ENCODE results near the gene RCAN2.

Gene RCAN2

DNA sequence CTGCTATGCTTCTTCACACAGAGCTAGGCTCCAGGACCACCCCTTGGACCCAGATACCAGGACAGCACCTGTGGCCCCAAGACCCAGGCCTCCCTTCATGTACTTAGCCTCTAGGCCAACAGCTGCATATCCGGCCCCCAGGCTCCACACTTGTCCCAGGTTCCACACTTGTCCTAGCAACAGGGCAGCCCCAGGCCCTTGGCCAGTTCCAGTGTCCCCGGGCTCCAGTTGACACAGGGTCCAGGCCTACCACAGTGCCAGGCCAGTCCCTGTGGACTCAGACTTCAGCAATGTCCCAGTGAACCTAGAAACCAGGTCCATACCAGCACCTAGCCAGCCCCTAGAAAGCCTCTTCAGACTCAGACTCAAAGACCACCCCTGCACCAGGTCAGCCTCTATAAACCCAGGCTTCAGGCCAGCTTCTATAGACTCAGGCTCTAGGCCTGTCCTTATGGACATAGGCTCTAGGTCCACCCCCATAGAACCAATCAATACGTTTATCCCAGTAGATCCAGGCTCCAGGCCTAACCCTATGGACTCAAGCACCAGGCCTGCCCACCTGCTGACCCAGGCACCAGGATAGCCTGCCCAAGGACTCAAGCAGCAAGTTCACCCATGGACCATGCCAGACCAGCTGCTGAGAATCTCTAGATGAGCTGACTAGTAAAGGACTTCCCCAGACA is 46.3 kb downstream of the RCAN2 start:
- peaks cover 0 to 3% of the 10 kb centered on the region in 2 donors for H3K27me3 ChIP-seq (ENCODE audit: control insufficient read depth in 1 of 2, insufficient read depth in 2 of 2, low read length in 2 of 2)
- no peak overlapping the region for H3K9ac ChIP-seq (ENCODE audit: low read depth in 1 of 2, low read length in 2 of 2)
- H3K36me3 ChIP-seq (ENCODE audit: control insufficient read depth in 1 of 2, insufficient read depth in 2 of 2, low read length in 2 of 2) = no peaks in the 10 kb centered on the region
- H3K27ac ChIP-seq (ENCODE audit: low read depth, low read length) = no peak overlapping the region
- H3K9me3 ChIP-seq (ENCODE audit: control insufficient read depth in 1 of 2, low read length in 2 of 2) = peaks cover 0 to 7% of the 10 kb centered on the region in 2 donors
- no peak overlapping the region for H3K4me3 ChIP-seq (ENCODE audit: low read depth in 1 of 2, low read length in 2 of 2)
- H3K4me1 ChIP-seq (ENCODE audit: control insufficient read depth in 1 of 2, insufficient read depth in 2 of 2, low read length in 2 of 2) = peaks cover 0 to 6% of the 10 kb centered on the region in 2 donors

DNA sequence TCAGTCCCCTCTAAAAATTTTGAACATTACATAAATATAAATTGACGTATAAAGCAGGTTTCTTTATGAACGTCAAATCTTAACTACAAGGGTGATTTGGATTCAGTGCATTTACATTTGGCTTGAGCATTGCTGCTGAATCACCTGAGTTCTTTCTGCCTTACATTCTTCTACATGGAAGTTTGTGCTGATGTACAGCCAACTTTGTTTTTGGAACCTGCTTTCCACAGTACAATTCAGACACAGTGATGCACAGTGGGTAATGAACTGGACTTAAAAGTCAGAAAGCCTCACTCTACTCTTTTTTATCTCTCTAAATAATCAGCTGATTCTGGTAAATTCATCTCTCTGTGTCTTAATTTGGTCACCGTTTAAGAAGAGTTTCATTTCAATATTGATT is 47.6 kb downstream of the RCAN2 start:
- Histone ChIP-seq H3K4me3 (ENCODE audit: low read depth in 1 of 2, low read length in 2 of 2) (no peak overlapping the region), H3K27ac (ENCODE audit: low read depth, low read length) (no peak overlapping the region), H3K36me3 (ENCODE audit: control insufficient read depth in 1 of 2, insufficient read depth in 2 of 2, low read length in 2 of 2) (no peaks in the 10 kb centered on the region), H3K9ac (ENCODE audit: low read depth in 1 of 2, low read length in 2 of 2) (no peak overlapping the region), H3K9me3 (ENCODE audit: control insufficient read depth in 1 of 2, low read length in 2 of 2) (peaks cover 0 to 7% of the 10 kb centered on the region in 2 donors), H3K27me3 (ENCODE audit: control insufficient read depth in 1 of 2, insufficient read depth in 2 of 2, low read length in 2 of 2) (peaks cover 0 to 3% of the 10 kb centered on the region in 2 donors), H3K4me1 (ENCODE audit: control insufficient read depth in 1 of 2, insufficient read depth in 2 of 2, low read length in 2 of 2) (peaks cover 0 to 6% of the 10 kb centered on the region in 2 donors)

DNA sequence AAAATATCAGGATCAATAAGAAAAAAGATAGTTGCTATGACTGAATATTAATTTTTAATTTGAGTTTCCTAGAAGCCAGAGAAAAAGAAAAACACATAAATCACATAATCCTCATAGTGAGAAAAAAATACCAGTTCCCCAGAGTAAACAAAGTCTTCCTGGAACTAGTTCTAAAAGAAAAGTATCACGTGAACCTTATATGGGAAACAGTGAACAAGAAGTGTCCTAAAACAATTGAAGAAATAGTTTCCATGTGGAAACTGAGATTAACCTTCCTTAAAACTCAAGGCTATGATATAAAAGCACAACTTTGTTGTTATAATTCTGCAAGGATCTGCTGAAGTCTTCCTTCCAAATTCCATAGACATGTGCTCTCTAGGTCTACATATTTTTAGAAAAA is 50.6 kb downstream of the RCAN2 start:
- Histone ChIP-seq H3K36me3 (ENCODE audit: control insufficient read depth in 1 of 2, insufficient read depth in 2 of 2, low read length in 2 of 2) (no peaks in the 10 kb centered on the region), H3K27me3 (ENCODE audit: control insufficient read depth in 1 of 2, insufficient read depth in 2 of 2, low read length in 2 of 2) (peaks cover under 1 to 6% of the 10 kb centered on the region in 2 donors), H3K27ac (ENCODE audit: low read depth, low read length) (no peak overlapping the region), H3K9me3 (ENCODE audit: control insufficient read depth in 1 of 2, low read length in 2 of 2) (peaks cover 0 to 2% of the 10 kb centered on the region in 2 donors), H3K4me3 (ENCODE audit: low read depth in 1 of 2, low read length in 2 of 2) (no peak overlapping the region), H3K9ac (ENCODE audit: low read depth in 1 of 2, low read length in 2 of 2) (no peak overlapping the region), H3K4me1 (ENCODE audit: control insufficient read depth in 1 of 2, insufficient read depth in 2 of 2, low read length in 2 of 2) (peaks cover 0 to 6% of the 10 kb centered on the region in 2 donors)

DNA sequence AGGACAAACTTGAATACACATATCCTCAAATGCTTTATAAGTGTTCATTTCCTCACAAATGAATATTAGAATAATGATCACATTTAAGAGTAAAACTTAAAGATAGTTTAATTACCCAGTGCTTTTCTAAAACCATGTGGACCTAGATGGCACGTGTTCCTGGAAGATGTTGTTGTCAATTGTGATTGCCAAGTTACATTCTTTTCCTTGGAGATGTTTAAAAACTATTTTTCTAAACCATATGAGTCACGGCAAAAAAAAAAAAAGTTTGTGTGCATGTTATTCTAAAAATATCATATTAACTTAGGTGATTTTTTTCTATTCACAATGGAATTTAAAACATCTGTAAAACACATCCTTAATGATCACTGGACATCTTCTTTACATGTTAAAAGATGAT is 51.1 kb downstream of the RCAN2 start:
- peaks cover 0 to 6% of the 10 kb centered on the region in 2 donors for H3K4me1 ChIP-seq (ENCODE audit: control insufficient read depth in 1 of 2, insufficient read depth in 2 of 2, low read length in 2 of 2)
- no peak overlapping the region for H3K4me3 ChIP-seq (ENCODE audit: low read depth in 1 of 2, low read length in 2 of 2)
- no peak overlapping the region for H3K27ac ChIP-seq (ENCODE audit: low read depth, low read length)

DNA sequence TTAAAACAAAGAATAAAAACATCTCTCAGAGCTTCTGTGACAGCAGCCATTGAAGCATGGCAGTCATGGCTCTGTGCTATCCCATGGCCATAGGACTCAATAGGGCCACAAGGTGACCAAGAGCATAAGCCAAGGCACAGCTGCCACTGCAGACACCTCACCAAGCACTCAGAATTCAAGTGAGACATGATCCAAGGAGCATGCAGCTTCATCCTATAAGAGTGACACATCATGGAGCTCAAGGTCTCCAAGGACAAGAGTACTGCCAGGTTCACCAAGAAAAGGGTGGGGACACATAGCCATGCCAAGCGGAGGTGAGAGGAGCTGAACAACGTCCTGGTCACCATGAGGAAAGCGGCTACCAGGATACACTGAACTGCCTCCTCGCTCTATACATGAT is 53.0 kb downstream of the RCAN2 start:
- Histone ChIP-seq H3K9ac (ENCODE audit: low read depth in 1 of 2, low read length in 2 of 2) (no peak overlapping the region), H3K36me3 (ENCODE audit: control insufficient read depth in 1 of 2, insufficient read depth in 2 of 2, low read length in 2 of 2) (no peaks in the 10 kb centered on the region), H3K27me3 (ENCODE audit: control insufficient read depth in 1 of 2, insufficient read depth in 2 of 2, low read length in 2 of 2) (peaks cover 3% of the 10 kb centered on the region in 2 donors), H3K4me1 (ENCODE audit: control insufficient read depth in 1 of 2, insufficient read depth in 2 of 2, low read length in 2 of 2) (peaks cover 0 to 6% of the 10 kb centered on the region in 2 donors), H3K9me3 (ENCODE audit: control insufficient read depth in 1 of 2, low read length in 2 of 2) (no peaks in the 10 kb centered on the region), H3K4me3 (ENCODE audit: low read depth in 1 of 2, low read length in 2 of 2) (no peak overlapping the region), H3K27ac (ENCODE audit: low read depth, low read length) (no peak overlapping the region)

More for the DNA sequence above, 51.1 kb downstream of the RCAN2 start:
- Histone ChIP-seq H3K9ac (ENCODE audit: low read depth in 1 of 2, low read length in 2 of 2) (no peak overlapping the region), H3K9me3 (ENCODE audit: control insufficient read depth in 1 of 2, low read length in 2 of 2) (no peaks in the 10 kb centered on the region), H3K36me3 (ENCODE audit: control insufficient read depth in 1 of 2, insufficient read depth in 2 of 2, low read length in 2 of 2) (no peaks in the 10 kb centered on the region), H3K27me3 (ENCODE audit: control insufficient read depth in 1 of 2, insufficient read depth in 2 of 2, low read length in 2 of 2) (peaks cover 3 to 6% of the 10 kb centered on the region in 2 donors)

DNA sequence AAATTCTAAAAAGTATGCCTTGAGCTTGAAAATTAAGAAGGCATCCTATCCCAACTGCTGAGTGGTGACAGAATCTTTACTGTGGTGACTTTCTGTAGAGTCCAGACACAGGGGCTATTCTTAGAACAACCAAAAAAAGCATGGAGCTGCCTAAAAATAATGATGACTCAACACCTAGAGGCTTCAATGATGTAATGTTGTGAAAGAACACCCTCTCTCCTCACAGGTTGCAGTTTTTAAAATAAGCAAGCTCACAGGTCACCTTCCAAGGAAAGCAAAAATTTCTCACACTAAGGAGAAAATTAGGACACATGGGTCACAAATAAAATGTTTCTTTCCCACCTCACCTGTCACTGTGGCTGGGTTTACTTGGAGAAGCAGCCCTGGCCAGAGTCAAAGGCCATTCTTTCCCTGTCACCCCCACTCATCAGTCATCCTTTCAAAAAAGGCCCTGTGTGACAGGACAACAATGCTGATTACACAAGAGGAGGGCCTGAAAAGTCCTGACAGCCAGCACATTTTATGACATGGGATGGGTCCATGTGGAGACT is 53.5 kb downstream of the RCAN2 start:
- H3K27ac ChIP-seq (ENCODE audit: low read depth, low read length) = no peak overlapping the region
- no peak overlapping the region for H3K4me3 ChIP-seq (ENCODE audit: low read depth in 1 of 2, low read length in 2 of 2)
- H3K9ac ChIP-seq (ENCODE audit: low read depth in 1 of 2, low read length in 2 of 2) = no peak overlapping the region
- no peaks in the 10 kb centered on the region for H3K9me3 ChIP-seq (ENCODE audit: control insufficient read depth in 1 of 2, low read length in 2 of 2)
- peaks cover 3% of the 10 kb centered on the region in 2 donors for H3K27me3 ChIP-seq (ENCODE audit: control insufficient read depth in 1 of 2, insufficient read depth in 2 of 2, low read length in 2 of 2)
- peaks cover 0 to 6% of the 10 kb centered on the region in 2 donors for H3K4me1 ChIP-seq (ENCODE audit: control insufficient read depth in 1 of 2, insufficient read depth in 2 of 2, low read length in 2 of 2)
- no peaks in the 10 kb centered on the region for H3K36me3 ChIP-seq (ENCODE audit: control insufficient read depth in 1 of 2, insufficient read depth in 2 of 2, low read length in 2 of 2)

DNA sequence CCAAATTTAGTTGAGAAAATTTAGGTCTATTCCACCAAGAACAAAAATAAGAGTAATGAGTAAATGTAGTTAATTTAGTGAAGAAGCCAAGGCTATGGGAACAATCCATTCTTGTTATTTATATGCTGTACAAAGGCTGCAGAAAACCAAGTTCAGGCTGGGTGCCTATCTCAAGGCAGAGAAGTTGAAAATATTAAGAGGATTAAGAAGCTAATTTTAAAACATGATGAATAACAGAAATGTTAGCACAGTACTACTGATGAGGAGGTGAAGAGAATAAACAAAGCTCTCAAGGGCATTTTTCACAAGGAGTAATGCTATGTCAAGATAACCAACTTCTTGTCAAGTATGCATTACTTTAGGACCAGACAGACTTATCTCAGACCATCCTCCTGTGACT is 68.6 kb downstream of the RCAN2 start:
- H3K27me3 ChIP-seq (ENCODE audit: control insufficient read depth in 1 of 2, insufficient read depth in 2 of 2, low read length in 2 of 2) = no peaks in the 10 kb centered on the region
- H3K9me3 ChIP-seq (ENCODE audit: control insufficient read depth in 1 of 2, low read length in 2 of 2) = no peaks in the 10 kb centered on the region
- H3K4me3 ChIP-seq (ENCODE audit: low read depth in 1 of 2, low read length in 2 of 2) = no peak overlapping the region
- H3K4me1 ChIP-seq (ENCODE audit: control insufficient read depth in 1 of 2, insufficient read depth in 2 of 2, low read length in 2 of 2) = no peaks in the 10 kb centered on the region
- H3K36me3 ChIP-seq (ENCODE audit: control insufficient read depth in 1 of 2, insufficient read depth in 2 of 2, low read length in 2 of 2) = no peaks in the 10 kb centered on the region
- H3K27ac ChIP-seq (ENCODE audit: low read depth, low read length) = no peak overlapping the region
- H3K9ac ChIP-seq (ENCODE audit: low read depth in 1 of 2, low read length in 2 of 2) = no peak overlapping the region

DNA sequence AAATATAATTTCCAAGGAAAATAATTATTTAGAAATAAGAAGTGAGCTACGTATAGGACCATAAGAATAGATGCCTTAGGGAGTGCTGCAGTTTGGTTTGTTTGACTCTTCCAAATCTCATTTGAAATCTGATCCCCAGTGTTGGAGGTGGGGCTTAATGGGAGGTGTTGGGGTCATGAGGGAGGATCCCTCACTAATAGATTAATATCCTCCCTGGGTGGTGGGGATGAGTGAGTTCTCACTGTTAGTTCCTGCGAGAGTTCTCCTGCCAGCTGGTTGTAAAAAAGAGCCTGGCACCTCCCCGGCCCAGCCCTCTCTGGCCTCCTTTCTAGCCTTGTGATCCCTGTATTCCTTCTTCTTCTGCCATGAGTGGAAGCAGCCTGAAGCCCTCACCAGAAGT is 69.3 kb downstream of the RCAN2 start:
- H3K4me1 ChIP-seq (ENCODE audit: control insufficient read depth in 1 of 2, insufficient read depth in 2 of 2, low read length in 2 of 2) = no peaks in the 10 kb centered on the region
- H3K9ac ChIP-seq (ENCODE audit: low read depth in 1 of 2, low read length in 2 of 2) = no peak overlapping the region
- H3K4me3 ChIP-seq (ENCODE audit: low read depth in 1 of 2, low read length in 2 of 2) = no peak overlapping the region
- H3K9me3 ChIP-seq (ENCODE audit: control insufficient read depth in 1 of 2, low read length in 2 of 2) = no peaks in the 10 kb centered on the region
- no peaks in the 10 kb centered on the region for H3K36me3 ChIP-seq (ENCODE audit: control insufficient read depth in 1 of 2, insufficient read depth in 2 of 2, low read length in 2 of 2)
- no peaks in the 10 kb centered on the region for H3K27me3 ChIP-seq (ENCODE audit: control insufficient read depth in 1 of 2, insufficient read depth in 2 of 2, low read length in 2 of 2)
- no peak overlapping the region for H3K27ac ChIP-seq (ENCODE audit: low read depth, low read length)

DNA sequence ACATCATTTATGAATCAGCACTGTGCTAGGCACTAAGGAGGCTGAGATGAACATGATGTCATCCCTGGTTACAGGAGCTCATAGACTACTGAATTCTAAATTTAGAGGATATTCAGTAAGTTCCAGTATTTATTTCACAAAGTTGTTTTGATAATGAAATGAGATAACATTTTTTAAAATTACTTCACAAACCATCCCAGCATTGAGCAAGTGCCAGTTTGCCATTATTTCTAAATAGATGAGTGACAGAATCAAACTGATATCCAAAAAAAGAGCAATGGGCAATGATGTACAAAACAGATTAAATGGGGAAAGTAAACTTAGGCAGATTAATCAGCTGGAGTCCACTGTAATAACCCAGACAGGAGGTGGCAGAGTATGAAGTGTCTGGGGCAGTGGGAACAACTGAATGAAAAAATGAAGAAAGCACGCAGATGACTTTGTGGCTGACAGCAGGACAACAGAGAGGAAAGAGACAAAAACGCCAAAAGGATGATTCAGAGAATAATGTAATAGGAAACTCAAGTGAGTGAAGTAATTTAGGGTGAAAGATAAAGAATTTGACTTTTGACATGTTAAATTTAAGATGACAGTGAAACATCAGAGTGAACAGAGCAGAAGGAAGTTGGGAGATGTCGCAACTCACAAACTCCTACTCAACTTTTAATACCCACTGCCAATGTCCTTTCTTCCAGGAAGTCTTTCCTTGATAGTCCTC is 70.2 kb downstream of the RCAN2 start:
- Histone ChIP-seq H3K27ac (ENCODE audit: low read depth, low read length) (no peak overlapping the region), H3K36me3 (ENCODE audit: control insufficient read depth in 1 of 2, insufficient read depth in 2 of 2, low read length in 2 of 2) (no peaks in the 10 kb centered on the region), H3K27me3 (ENCODE audit: control insufficient read depth in 1 of 2, insufficient read depth in 2 of 2, low read length in 2 of 2) (no peaks in the 10 kb centered on the region), H3K9me3 (ENCODE audit: control insufficient read depth in 1 of 2, low read length in 2 of 2) (no peaks in the 10 kb centered on the region), H3K9ac (ENCODE audit: low read depth in 1 of 2, low read length in 2 of 2) (no peak overlapping the region), H3K4me3 (ENCODE audit: low read depth in 1 of 2, low read length in 2 of 2) (no peak overlapping the region), H3K4me1 (ENCODE audit: control insufficient read depth in 1 of 2, insufficient read depth in 2 of 2, low read length in 2 of 2) (no peaks in the 10 kb centered on the region)

DNA sequence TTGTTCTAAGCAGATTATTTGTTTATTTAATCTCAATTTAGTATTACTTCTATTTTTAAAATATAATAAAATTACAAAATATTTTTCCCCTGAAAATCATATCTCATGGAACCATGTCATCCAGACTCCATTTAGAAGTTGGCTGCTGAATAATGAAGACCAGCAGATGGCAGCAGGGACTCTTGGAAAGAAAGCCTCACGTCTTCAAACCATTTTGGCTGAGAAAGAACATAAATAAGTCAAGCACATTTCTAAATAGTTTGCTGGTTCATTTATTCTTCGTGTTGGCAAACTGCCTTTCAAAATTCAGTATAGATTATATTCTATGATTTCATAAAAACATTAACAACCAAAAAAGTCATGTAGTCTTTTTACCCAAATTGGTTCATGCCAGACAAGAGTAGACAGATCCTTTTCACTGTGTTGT is 71.7 kb downstream of the RCAN2 start:
- Histone ChIP-seq H3K9ac (ENCODE audit: low read depth in 1 of 2, low read length in 2 of 2) (no peak overlapping the region), H3K27ac (ENCODE audit: low read depth, low read length) (no peak overlapping the region), H3K27me3 (ENCODE audit: control insufficient read depth in 1 of 2, insufficient read depth in 2 of 2, low read length in 2 of 2) (no peaks in the 10 kb centered on the region), H3K4me3 (ENCODE audit: low read depth in 1 of 2, low read length in 2 of 2) (no peak overlapping the region), H3K36me3 (ENCODE audit: control insufficient read depth in 1 of 2, insufficient read depth in 2 of 2, low read length in 2 of 2) (no peaks in the 10 kb centered on the region), H3K4me1 (ENCODE audit: control insufficient read depth in 1 of 2, insufficient read depth in 2 of 2, low read length in 2 of 2) (no peaks in the 10 kb centered on the region), H3K9me3 (ENCODE audit: control insufficient read depth in 1 of 2, low read length in 2 of 2) (no peaks in the 10 kb centered on the region)

All from duodenal mucosa (tissue), 2 donors.